Measurements from ENCODE around the gene MIA3. TPM values are rescaled to one million over a fixed set of nuclear protein-coding genes. Genes with fewer than 3 reads are reported as not detected.

The MIA3 gene
- total RNA-seq, 1 donor from 2014 or later, result 22.8 TPM

DNA sequence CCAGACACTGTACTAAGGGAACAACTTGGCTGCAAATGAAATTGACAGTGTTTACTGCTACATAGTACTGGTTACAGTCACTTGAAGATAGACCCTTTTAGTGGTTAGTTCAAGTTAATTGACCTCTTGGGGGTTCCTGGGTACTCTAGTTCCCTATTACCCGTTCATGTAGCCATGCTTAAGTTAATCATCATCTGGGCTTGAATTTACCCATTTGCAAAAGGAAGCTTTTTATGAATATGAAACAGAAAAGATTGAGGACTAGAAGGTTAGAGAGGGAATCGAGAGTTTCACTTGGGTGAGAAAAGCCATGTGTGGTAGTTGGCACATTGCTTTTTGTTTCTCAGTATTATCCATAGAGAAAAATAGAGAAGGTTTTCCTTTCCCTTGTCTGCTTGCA, 2.7 kb downstream of the MIA3 start:
- no peaks in the 10 kb centered on the region for H3K9me3 ChIP-seq
- intact Hi-C loops (cut with DNase I), result no loop called here
- H3K27ac ChIP-seq, result no peak overlapping the region
- no peaks in the 10 kb centered on the region for H3K4me1 ChIP-seq
- H3K27me3 ChIP-seq, result no peaks in the 10 kb centered on the region
- peaks cover 25 to 28% of the 10 kb centered on the region in 2 donors for H3K36me3 ChIP-seq
- DNase-seq (ENCODE audit: low spot score in 2 of 2), result no peak
- H3K4me3 ChIP-seq, result no peak overlapping the region
- TF ChIP-seq CTCF (IDR thresholded peaks at IDR 0.05), result no peak

DNA sequence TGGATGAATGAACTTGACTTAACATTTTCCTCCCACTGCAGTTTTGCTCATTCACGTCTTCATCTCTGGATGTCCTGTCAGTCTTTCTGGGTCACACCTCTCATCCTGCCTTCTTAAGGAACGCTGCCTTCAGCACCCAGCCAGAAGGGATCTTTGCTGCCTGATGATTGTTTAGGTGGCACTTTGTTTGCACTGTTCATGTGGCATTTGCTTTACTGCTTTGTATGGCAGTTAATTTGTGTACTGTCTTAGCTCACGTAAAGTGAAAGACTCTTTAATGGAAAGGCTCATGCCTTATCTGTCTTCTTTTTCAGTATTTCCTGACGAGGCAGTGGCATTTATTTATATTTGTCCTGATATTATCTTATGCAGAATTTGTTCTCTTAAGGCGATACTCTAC, 4.9 kb downstream of the MIA3 start:
- H3K36me3 ChIP-seq, result peaks cover 32 to 38% of the 10 kb centered on the region in 2 donors
- intact Hi-C loops (cut with DNase I), result no loop called here
- no peak for DNase-seq (ENCODE audit: low spot score in 2 of 2)

GRCh38 chr1:222623458-222623857, 5.6 kb downstream of the MIA3 start:
- no peak for DNase-seq (ENCODE audit: low spot score in 2 of 2)
- intact Hi-C loops (cut with DNase I), result no loop called here
- TF ChIP-seq CTCF (IDR thresholded peaks at IDR 0.05), result no peak
- H3K9me3 ChIP-seq, result no peaks in the 10 kb centered on the region
- peaks cover 3 to 4% of the 10 kb centered on the region in 2 donors for H3K4me1 ChIP-seq
- no peak overlapping the region for H3K27ac ChIP-seq
- peaks cover 34 to 43% of the 10 kb centered on the region in 2 donors for H3K36me3 ChIP-seq
- no peaks in the 10 kb centered on the region for H3K27me3 ChIP-seq
- no peak overlapping the region for H3K4me3 ChIP-seq

More for the DNA sequence above, 4.9 kb downstream of the MIA3 start:
- Histone ChIP-seq H3K4me3 (no peak overlapping the region), H3K9me3 (no peaks in the 10 kb centered on the region), H3K27me3 (no peaks in the 10 kb centered on the region), H3K27ac (no peak overlapping the region), H3K4me1 (peaks cover 2 to 3% of the 10 kb centered on the region in 2 donors)
- no peak for TF ChIP-seq CTCF (IDR thresholded peaks at IDR 0.05)

DNA sequence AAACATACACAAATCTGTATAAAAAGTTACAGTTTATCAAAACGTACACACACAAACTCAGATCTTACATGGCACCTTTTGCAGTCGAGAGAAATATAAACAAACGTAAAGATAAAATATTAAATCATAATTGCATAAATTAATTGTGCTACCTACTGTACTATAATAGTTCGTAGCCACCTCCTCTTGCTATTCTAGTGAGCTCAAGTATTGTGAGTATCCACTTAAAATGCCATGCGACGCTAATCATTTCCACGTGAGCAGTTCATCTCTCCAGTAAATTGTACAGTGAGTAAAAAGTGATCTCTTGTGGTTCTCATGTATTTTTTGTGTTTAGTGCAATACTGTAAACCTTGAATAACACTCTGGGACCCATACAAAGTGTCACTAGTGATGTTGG, 6.3 kb downstream of the MIA3 start:
- DNase-seq (ENCODE audit: low spot score in 2 of 2), result no peak
- Histone ChIP-seq H3K4me1 (peaks cover 3 to 4% of the 10 kb centered on the region in 2 donors), H3K9me3 (no peaks in the 10 kb centered on the region), H3K36me3 (peaks cover 37 to 51% of the 10 kb centered on the region in 2 donors), H3K27ac (no peak overlapping the region), H3K27me3 (no peaks in the 10 kb centered on the region), H3K4me3 (no peak overlapping the region)
- TF ChIP-seq CTCF (IDR thresholded peaks at IDR 0.05), result no peak
- intact Hi-C loops (cut with DNase I), result no loop called here

GRCh38 chr1:222627232-222627631, 9.3 kb downstream of the MIA3 start:
- H3K4me3 ChIP-seq, result no peak overlapping the region
- H3K9me3 ChIP-seq, result no peaks in the 10 kb centered on the region
- peak in 1 of 2 donors; percentile 79 for DNase-seq (ENCODE audit: low spot score in 2 of 2)
- no peak for TF ChIP-seq CTCF (IDR thresholded peaks at IDR 0.05)
- H3K27me3 ChIP-seq, result no peaks in the 10 kb centered on the region
- peaks cover 3 to 8% of the 10 kb centered on the region in 2 donors for H3K4me1 ChIP-seq
- peak overlapping the region; percentile 55 to 82 for H3K27ac ChIP-seq
- intact Hi-C loops (cut with DNase I), result loop anchor here (1.0 kb wide), 1 partner anchor 9 kb away; the partner anchor contains the start of gene MIA3
- H3K36me3 ChIP-seq, result peaks cover 32 to 63% of the 10 kb centered on the region in 2 donors

Data from ascending aorta (tissue), 2 donors.